Muscle of arm (tissue), 12 donors: ENCODE measurements around the gene ELMO1. TPM values are rescaled to one million over a fixed set of nuclear protein-coding genes. Genes with fewer than 3 reads are reported as not detected.

ENCODE experiments used
- DNase-seq: peaks from one replicate; pipeline ENCODE4 v3.0.0-alpha.2; 2013
- polyA plus RNA-seq, 12 donors: library from polyadenylated mRNA; unstranded; fragments of 120-200 nt; gene quantifications; one replicate each; pipeline ENCODE4 v1.2.1, GENCODE V29; 2013; ENCODE audit not compliant: insufficient read length in 12 of 12

ELMO1 gene
- polyA plus RNA-seq, 12 donors, result 20.7 to 36.5 (median 29.4) TPM; not detected in 1

DNA sequence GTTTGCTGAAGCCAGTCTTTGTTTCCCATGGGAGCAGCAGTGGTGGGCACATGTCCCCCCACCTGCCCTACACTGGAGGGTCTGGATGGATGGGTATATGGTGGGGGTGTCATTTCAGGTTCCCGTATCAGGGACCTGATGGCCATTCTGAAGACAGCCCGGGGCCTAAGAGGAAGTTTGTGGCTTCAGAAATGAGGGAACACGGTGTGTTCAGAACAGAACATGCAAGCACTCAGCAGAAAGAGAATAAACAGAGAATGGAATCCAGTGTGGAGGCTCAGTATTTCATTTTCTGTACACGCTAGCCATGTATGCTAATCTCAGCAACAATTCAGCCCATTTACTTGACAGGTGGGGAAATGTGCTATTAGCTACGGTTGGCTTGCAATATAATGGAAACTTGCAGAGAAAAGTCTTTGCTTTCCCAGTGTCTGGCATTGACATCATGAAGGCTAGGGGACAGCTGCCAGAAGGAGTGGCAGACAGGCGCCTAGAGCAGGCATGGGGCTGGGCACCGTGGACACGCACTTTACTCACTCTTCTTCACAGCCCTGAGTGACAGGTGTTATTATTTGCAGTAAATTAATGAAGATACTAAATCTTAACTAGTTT is 98.6 kb downstream of the ELMO1 start:
- no peak for DNase-seq

DNA sequence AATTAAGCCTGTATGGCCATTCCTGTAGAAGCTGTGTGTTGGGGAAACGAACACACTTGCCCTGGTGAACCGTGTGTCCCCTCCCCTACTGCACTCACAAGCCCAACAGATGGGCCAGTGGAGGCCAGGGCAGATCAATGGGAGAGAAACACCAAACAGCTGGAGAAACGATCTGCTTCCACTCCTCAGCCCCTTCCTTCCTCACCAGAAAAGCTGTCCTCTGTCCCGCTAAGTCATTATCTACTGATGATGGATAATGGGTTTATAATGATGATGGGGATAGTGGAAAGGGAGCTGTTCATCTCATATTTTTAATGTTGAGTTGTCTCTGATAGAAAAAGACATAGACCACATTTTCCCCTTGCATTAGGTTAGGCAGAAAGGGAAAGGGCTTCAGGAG is 99.7 kb downstream of the ELMO1 start:
- DNase-seq, result no peak

DNA sequence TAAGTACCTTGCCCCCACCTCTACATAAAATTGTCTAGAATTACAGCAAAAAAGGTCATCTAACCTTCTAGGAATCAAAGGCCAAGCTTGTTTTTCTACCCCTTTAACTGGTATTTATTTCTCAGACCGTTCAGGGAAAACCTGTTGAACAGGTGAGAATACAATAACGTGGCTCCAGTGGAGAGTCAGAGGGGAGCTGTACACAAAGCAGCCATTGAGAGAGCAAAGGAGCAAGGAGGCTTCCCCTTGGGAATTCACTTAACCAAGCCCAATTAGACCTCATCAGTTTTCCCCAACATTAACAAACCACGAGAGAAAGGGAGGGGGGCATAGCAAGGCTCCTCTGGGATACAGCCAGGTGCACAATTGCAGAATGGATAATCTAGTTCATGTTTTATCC is 101.9 kb downstream of the ELMO1 start:
- DNase-seq, result no peak

DNA sequence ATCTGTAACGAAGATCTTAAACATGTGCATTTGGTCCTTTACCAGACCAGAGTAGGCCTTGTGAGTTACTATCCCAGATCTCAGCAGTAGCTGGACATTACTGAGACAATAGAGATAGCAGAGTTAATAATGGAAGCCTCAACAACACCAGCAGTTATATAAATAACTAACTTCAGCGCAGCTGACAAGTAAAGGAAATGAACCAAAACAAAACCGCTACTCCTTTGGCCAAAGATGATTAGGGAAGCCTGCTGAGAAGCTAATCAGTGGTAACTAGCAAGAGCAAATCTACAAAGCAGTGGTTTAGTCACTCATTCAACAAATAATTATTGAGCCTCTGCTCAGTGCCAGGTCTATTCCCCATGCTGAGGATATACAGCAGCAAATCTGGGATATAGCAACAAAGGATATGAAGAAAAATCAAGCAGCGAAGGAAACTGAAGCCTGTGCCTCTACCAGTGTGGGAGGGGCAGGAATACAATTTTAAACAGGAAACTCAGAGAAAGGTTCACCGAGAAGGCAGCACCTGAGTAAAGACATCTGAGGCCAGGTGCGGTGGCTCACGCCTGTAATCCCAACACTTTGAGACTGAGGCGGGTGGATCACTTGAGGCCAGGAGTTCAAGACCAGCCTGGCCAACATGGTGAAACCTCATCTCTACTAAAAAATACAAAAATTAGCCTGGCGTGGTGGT is 103.6 kb downstream of the ELMO1 start:
- no peak for DNase-seq

DNA sequence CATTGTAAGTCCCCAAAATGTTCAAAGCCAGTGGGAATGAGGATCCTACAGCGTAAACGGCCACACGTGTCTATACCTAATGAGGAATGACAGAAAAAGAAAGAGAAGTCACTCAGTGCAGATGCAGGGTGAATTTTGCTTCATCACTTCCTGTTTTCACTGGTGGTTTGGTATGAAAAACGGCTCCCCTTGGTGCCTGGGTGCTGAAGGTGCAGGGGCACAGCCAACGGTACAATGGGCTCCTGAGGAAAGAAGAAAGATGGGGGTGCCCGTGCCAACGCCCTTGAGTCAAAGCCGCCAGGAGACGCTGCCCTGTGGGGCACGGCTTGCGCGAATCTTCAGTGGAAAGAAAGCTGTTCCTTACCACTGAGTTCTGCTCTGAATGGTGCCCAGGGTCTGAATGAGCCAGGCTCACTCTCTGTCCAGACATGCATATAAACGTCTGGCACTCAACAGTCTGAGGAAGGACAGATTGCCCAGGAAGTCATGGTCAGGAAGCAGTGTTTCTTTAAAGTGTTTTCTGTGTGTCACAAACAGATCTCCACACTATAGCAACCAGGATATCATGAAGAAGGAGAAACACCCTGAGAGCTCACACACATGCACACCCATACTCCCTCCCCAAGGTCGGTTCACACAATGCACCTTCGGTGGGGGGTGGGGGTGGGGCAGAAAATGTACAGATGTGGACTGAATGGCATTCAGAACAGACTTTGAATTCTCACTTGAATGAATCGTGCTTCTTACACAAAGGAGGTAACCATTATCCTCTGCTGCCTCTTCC is 105.8 kb downstream of the ELMO1 start:
- no peak for DNase-seq

DNA sequence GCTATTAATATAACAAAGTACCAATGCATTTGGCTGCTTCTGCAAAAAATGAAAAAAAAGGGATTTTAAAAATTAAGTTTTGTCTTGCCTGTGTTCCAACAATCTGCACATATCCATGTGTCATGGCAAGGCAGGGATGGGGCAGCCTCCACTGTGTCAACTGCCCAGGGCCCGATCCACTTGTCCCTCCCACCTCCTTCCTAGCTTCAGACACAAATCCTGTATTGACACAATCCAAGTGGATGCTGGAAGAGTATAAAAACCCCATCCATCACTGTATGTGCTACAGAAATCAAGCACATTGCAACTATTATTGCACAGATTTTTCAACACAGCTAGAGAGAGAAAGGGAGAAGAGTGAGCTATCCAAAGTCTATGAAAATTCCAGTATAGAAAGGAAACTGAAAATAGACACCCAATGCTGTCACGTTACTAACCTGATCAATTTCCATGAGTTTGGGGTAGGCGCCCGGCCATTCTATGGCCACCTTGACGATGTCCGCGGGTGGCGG is 106.4 kb downstream of the ELMO1 start:
- no peak for DNase-seq

DNA sequence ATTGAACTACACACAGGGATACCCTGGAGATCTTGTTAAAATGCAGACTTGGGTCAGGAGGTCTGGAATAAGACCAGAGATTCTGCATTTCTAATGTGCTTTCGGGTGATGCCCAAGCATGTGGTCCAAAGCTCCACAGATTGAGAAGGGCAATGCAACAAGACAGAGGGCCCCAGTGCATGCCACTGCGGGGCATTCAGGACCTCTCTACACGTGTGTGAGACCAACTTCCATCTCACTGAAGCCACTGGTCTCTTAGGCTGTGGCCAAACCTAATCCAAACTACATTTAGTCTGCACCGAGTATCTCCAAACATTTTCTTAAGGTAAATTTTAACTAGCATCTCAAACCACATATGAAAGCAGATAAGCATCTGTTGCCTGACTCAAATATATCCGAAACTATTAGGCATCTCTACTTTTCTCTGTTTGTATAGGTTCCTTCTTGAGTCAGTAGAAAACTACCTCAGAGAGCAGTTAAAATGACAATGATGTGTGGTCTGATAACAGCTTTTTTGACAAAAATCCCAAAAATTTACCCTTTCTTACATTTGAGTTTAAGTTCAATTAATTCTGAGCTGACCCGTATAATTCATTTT is 107.5 kb downstream of the ELMO1 start:
- DNase-seq, result no peak

DNA sequence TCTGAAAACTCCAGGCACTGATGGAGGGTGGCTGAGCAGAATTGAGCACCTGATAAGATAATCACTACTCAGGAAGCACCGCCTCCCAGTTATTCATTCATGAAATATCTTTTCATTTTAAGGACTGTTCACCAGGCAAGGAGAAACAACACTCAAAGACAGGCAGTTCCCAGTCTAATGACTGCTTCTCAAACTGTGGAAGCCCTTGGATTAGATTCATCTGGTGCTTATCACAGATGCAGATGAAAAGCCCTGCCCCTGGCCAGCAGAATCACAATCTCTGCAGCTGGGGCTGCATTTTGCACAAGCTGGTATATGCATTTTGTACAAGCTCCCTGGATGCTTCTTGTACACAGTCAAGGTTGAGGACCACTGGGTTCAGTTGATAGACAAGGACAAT is 109.7 kb downstream of the ELMO1 start:
- no peak for DNase-seq

DNA sequence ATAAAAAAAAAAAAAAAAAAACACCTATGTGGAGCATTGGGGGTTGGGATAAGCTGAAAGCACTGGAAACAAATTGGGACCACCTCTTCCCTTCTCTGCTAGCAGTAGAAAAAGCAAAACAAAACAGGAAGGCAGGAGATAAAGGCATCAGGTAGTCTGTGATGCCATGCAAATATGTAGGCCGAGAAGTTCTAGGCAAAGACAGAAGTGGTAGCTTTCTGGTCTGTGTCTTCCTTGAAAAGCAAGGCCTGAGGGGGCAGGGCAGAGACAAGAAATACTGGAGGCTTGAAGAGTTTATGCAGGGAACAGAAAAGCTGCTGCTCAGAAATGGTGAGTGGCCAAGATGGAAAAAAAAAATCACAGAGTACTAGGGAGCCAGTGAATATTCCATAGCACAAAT is 111.1 kb downstream of the ELMO1 start:
- DNase-seq, result no peak

DNA sequence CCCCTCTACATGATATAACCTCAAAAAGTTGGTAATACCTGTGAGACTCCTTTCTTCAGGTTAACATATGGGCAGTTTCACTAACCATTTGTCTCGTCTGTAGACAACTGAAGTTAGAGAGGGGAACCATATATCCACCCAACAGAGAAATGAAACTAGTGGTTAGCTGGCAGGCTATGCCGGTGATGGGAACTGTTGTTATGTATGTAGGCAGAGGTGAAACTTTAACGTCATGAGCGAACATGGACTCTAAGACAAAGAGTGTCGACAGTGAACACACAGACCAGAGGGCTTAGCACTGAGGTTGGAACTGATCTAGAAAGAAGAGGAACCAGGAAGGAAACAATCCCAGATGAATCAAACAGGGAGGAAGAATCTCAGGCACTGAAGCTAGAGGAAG is 112.4 kb downstream of the ELMO1 start:
- no peak for DNase-seq

DNA sequence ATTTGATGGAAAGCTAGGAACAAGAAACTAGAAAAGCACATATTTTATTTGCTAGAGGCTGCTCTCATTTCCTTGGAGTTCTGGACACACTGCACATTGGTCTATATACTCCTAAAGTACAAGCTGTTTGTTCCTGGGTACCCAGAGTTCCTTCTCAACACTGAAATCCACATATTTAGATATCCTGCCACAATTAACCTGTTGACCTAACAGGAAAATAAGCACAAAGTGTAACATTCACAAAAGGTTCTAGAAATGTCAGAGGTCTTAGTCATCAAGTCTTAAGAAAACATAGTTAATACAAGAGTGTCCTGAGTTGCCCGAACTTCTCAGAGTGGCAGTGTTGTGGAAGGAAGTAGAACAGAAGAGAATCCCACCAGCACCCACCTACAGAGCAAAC is 115.6 kb downstream of the ELMO1 start:
- DNase-seq, result no peak

DNA sequence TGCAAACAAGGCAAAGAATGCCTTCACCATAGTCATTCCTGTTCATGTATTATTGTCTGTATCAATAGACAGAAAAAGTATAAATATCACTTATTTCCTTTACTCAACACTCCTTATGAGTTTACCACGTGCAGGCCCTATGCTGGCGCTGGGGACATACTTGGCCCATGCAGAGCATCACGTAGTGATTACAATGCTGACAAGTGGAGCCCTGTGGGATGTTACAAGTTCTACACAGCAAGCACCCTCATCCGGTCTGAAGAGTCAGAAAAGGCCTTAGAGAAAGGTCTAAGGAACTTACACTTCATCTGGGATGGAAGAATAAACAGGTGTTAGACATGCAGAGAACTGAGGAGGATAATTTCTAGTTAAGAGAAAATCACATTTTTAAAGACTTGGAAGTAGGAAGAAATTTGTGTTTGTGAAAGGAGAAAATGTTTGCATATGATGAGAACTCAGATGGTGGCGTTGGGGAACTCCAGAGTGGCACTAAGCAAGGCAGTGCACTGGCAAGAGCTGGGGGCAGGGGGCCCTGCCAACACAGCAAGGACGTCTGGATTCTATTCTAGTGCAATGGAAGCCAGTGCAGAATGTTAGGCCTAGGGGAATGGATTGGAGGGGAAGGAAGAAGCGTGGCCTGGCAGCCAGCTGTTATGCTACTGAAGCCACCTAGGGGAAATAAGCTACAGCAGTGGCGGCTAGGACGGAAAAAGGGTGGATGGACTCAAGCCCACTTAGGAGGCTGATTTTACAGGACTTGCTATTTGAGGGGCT is 116.2 kb downstream of the ELMO1 start:
- DNase-seq, result no peak

DNA sequence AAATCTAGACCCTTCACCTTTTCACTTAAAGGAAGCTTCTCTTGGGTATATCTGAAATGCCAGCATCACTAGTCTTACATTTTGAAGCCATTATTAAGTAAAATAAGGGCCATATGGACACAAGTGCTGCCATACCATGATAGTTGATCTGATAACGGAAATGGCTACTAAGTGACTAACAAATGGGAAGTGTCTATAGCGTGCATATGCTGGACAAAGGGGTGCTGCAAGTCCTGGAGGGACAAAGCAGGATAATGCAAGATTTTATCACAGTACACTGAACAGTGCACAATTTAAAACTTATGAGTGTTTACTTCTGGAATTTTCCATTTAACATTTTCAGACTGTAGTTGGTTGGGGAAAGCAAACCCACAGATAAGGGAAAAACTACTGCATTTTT is 117.9 kb downstream of the ELMO1 start:
- no peak for DNase-seq

DNA sequence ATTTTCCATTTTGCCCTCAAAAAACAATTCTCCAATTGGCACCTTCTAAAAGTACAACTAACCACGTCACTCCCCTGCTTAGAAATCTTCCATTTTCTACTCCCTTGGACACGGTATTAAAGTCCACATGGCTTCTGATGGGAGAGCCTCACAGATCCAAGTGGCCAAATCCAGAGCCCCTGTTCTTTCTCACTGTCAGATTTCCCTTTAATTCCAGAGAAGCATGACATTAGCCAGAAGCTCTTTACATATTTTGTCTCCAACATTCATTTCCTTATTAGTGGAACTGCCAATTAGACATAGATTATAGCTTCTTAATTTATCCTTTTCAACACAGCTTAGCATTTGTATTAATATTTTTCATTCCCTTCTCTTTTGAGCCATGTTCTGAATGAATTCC is 118.7 kb downstream of the ELMO1 start:
- no peak for DNase-seq

DNA sequence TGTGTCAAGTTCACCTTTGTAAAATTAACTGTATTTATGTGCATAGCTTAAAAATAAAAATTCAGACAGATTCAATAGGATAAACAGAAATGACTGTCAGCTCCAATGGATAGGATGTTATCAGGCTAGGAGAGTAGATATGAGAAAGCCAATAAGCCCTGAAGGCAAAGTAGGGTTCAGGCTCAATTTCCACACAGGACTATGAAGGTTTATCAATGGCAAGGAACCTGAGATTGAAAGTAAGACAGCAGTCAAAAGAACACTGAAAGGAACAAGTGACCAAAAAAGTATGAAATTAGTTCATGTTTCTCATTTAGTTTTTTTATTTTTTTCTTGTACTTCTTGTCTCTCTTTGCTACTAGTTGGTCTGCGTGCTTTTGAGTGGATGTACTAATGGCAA is 121.4 kb downstream of the ELMO1 start:
- DNase-seq, result no peak

DNA sequence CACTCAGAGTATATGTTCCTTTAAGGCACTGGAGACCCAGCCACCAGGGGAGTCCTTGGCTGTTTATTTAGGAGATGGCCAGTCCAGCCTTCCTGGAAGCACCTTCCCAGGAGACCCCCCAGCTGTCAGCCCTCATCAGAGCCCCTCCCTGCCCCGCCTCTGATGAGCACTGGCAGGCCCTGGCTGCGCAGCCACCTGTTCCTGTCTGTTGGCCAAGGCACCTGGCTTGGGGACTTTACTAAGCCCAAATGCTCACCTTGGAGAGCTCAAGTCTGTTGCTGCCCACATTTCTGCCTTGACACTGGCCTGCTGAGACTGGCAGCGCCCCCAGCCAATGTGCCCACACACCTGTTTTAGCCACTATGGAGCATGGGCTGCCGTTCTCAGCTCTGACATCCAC is 124.7 kb downstream of the ELMO1 start:
- no peak for DNase-seq

DNA sequence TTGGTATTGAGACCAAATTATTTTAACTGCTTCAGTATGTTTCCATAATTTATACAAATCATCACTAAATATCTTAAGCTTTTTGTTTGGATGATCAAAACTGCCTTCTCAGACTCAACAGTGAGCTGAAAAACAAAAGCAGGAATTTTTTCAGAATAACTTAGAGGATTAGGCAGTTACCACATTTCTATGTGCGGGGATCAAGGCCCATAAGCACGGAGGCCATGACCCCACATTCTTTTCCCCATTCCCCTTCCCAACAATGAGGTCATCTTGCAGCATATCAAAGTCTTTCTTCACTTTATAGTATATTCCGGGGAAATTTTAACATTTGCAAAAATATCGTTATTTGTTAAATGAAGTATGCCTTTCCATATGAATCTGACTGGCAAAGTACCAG is 125.8 kb downstream of the ELMO1 start:
- no peak for DNase-seq

DNA sequence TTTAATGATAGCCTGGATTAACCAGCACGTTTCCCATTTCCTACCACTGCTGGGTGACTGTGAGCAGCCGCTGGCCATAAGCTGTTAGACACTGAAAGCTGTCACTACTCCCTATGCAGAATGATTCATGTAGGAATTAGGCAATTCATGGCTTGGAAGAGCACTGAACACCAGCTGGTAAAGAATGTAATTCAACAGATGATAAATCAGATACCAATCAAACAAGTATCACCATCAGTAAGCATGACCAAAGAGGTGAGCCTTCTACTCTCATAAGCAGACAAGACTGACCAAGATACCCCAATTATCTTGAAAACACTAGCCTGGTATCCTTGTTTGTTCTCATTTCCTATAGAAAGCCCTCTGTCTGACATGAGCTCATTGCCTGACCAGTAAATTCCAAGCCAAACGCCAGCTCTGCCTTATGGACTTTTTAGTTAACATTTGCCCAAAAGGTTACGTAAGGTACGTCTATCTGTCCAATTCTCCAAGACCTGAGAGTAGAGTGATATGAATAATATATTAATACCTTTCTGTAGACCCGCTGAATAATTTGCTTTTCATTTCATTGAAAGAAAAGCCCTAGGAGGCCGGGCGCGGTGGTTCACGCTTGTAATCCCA is 127.7 kb downstream of the ELMO1 start:
- no peak for DNase-seq

DNA sequence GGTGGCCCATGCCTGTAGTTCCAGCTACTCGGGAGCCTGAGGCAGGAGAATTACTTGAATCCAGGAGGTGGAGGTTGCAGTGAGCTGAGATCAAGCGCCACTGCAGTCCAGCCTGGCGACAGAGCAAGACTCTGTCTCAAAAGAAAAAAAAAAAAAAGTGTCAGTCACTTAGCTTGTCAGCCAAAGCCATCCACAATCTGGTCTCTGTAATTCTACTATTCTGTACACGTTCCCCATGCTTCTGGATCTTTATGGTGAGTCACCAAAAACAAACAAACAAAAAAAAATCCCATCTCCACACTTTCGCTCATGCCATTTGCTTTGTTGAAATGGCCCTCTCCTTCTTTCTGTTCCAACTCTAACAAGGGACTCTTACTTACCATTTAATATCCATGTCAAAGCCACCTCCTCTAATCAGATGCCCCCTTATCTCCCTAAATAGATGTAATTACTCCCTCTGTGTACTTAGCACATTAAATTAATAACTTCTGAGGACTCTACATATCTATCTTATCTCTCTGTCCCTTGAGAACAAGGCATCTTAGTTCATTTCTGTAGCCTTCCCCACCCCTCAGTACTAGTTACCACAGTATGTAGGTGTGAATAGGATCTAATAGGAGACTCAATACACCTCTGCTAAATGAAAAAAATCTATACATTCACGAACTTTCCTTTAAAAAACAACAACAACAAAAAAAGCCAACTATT is 128.4 kb downstream of the ELMO1 start:
- no peak for DNase-seq

DNA sequence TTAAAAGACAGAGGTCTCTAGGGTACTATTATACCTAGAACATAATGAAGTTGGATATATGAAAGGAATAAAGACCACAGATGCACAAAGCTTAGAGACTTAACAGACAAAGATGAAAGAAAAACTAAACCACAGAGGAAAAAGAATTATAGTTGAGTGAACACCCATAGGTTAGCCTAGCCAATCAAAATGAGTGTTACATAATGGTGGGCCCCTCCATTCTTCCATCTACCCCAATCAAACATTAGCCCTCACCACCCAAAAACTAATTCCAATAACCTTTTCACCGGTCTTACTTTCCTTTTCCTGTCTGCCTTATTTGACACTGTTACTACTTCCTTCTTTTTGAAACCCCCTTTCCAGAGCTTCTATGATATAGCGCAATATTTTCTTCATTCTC is 130.1 kb downstream of the ELMO1 start:
- no peak for DNase-seq
